CD4-positive, alpha-beta T cell treated with Interleukin-6 at 100 ng/mL for 8 hours (primary cell): Measurements from ENCODE around the gene ZNF45.
"Not testable (repeated sequence)": the region's sequence is repeated elsewhere in the genome, so short reads cannot be mapped to it uniquely, and the experiment has no call there.

Source experiments
- DNase-seq: peaks from one replicate; pipeline ENCODE4 v3.0.0-alpha.2; 2020; ENCODE audit warnings: mixed read lengths, low spot score

Gene ZNF45

DNA sequence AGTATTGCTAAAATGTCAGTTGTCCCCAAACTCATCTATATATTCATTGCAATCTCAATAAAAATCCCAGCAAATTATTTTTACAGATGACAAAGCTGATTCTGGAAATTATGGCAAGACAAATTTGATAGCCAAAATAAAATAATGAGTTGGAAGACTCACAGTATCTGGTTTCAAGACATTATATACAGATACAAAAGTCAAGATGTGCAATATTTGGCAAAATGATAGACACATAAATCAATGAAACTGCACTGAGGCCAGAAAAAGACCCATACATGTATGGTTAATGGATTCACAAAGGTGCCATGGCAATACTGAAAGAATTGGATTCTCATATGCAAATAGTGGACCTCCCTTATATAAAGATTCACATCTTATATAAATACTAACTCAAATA is 24.2 kb downstream of the ZNF45 start:
- no peak for DNase-seq

DNA sequence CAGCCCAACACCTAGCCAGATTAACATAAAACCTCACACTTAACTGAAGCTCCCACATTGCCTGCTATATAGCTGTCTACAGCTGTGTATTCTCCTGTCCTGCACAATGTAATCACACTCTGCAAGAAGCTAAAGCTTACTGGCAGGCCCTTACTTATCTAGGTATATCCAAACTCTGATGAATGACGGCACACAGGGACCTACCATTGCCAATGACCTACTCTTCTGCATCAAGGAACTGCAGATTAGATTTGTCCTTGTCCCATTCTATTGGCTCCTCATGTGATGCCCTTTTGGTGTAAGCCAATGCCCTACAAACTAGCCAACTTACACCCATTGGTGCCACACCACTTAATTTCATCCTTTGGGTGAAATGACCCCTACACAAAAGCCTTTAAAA is 26.4 kb downstream of the ZNF45 start:
- DNase-seq, result no peak

- no peak for DNase-seq
These were observed 28.3 kb downstream of the ZNF45 start for GRCh38 chr19:43906774-43907173.

- no peak for DNase-seq
These were observed 29.2 kb downstream of the ZNF45 start for GRCh38 chr19:43905897-43906296.

DNA sequence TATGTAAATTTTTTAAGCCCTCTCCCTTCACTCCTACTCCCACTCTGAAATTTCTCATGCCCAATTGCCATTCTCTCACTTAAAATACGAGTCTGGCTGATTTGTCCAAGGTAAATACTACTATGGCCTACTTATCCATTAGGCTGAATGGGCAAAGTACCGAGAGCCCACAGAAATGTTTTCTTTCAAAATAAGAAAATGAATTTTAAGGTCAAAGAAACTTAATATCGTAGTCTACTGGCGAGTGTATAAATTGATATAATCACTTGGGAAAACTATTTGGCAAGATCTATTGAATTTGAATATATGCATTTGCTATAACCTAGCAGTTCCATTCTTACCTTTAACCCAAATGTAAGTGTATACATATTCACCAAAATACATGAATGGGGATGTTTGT is 32.7 kb downstream of the ZNF45 start:
- DNase-seq, result no peak

DNA sequence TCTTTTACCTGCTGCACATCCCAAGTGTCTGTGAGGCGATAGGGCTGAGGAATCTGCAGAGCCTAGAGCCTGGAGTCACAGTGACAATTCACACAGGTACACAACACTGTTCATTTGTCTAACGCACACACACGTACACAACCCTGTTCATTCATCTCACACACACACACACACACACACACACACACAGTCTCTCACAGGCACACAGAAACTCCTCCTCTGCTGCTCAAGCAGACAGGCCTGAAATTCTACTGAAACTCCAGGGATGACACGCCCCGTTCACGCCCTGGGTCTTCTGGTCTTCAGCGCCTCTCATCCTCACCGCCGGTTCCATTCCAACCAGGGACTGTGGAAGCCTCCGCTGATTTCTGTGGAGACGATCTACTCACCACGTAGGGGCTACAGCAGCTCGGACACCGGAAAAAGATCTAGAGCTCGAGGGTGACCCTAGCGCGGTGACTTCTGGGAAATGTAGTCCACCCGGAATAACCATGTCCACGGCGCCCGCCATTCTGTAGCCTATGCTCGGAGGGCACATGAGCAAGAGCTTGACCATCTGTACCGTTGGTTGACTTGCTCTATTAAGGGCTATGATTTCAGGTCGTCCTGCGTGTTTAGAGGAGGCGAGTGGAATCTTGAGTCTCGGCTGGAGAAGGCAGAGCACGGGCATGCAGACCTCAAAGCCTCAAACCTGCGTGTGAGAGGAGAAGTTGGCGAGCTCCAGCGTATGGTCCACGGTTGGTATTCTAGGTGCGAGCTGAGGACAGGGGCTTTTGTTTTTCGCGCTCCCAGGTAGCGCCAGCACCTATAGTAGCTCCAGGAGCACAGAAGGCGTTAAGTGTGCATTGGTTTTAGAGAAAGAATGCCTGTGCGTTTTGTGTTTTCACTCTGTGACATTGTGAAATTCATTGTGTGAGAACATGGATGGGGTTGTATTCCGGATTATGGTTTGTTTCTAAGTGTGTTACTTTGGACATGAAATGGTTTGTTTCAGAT is 33.4 kb downstream of the ZNF45 start:
- peak; percentile 51 for DNase-seq

- no peak for DNase-seq
These were observed 39.3 kb downstream of the ZNF45 start for GRCh38 chr19:43895727-43896308.

DNA sequence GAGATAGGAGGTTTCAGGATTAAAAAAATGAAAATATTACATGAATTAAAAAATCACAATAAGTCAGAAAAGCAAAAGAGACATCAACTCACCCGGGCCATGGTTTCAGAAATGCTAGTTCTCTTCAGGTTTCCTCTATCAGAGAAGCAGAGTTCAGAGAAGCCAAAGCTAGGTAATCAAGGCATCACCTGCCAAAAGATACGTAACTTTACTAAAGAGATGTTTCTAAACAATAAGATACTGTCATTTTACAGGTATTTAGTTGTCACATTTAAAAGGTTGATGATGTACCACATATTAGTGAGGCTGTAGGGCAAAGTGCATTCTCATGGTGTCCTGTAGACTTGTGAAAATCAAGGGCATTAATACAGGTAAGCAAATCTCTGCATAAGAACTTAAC is 51.2 kb downstream of the ZNF45 start, which contains the start of gene ZNF404:
TSS of gene ZNF404 (minus strand) at position 101 of the 400 bp plus-strand sequence.
- DNase-seq, result no peak

DNA sequence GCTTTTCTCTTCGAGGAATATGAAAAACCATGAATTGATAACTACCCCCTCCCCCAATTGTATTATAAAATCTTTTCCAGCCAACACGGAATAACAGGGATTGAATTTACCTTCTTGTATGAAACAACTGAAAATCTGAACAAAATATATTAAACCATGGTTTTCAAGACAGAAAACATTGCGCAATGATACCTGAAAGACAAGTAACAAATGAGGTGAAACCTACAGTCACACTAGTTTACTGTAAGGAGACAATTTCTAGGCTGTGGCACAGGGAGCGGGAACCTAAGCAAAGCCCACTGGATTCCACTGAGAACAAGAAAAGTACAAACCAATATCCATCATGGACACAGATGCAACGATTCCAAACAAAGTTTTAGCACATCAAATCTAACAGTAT is 54.6 kb downstream of the ZNF45 start:
- no peak for DNase-seq

- no peak for DNase-seq
These were observed 62.3 kb downstream of the ZNF45 start for GRCh38 chr19:43872547-43873336.

DNA sequence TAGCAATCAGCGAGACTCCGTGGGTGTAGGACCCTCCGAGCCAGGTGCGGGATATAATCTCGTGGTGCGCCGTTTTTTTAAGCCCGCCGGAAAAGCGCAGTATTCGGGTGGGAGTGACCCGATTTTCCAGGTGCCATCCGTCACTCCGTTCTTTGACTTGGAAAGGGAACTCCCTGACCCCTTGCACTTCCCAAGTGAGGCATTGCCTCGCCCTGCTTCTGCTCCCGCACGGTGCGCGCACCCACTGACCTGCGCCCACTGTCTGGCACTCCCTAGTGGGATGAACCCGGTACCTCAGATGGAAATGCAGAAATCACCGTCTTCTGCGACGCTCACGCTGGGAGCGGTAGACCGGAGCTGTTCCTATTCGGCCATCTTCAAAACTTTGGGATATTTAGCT is 68.2 kb downstream of the ZNF45 start:
- DNase-seq, result not testable (repeated sequence)
